DND-41 (cell line): ENCODE data around the gene BCL7B.

ENCODE experiments used
- EZH2 ChIP-seq: IDR thresholded peaks from 3 replicates; pipeline ENCODE4 v1.6.1; 2012; ENCODE audit warnings: borderline replicate concordance, low read depth, mild to moderate bottlenecking, moderate library complexity, low read length, inconsistent platforms; ENCODE audit not compliant: severe bottlenecking
- TF ChIP-seq, protein P1 (sequence below): IDR thresholded peaks from 2 replicates; pipeline ENCODE4 v1.5.1; 2012; ENCODE audit warnings: borderline replicate concordance, low read length, moderate library complexity, mild to moderate bottlenecking; ENCODE audit not compliant: poor library complexity, severe bottlenecking; ENCODE audit errors: extremely low read depth

DNA sequence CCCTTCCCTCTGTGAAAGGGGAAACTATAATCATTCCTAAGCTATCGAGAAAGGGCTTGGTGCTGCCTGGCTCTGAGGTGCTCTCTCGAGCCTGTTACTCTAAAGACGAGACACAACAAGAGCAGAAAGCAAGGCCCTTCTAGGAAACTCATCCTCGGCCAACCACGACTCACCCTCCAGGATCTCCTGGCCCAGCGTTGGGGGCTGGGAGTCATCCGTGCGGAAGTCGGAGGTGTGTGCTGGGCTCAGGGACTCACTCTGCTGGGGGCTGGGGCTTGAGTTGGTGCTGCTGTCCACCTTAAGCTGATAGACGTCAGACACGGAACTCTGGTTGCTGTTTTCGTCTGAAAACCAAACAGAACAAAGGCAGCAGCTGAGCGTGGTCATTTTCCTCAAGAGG, 17.8 kb downstream of the BCL7B start:
- TF ChIP-seq, protein P1, sequence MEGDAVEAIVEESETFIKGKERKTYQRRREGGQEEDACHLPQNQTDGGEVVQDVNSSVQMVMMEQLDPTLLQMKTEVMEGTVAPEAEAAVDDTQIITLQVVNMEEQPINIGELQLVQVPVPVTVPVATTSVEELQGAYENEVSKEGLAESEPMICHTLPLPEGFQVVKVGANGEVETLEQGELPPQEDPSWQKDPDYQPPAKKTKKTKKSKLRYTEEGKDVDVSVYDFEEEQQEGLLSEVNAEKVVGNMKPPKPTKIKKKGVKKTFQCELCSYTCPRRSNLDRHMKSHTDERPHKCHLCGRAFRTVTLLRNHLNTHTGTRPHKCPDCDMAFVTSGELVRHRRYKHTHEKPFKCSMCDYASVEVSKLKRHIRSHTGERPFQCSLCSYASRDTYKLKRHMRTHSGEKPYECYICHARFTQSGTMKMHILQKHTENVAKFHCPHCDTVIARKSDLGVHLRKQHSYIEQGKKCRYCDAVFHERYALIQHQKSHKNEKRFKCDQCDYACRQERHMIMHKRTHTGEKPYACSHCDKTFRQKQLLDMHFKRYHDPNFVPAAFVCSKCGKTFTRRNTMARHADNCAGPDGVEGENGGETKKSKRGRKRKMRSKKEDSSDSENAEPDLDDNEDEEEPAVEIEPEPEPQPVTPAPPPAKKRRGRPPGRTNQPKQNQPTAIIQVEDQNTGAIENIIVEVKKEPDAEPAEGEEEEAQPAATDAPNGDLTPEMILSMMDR = no peak
- no peak for TF ChIP-seq EZH2
